Tibial nerve (tissue), 4 donors: ENCODE data around the gene MPZL3. TPM values are rescaled to one million over a fixed set of nuclear protein-coding genes. Genes with fewer than 3 reads are reported as not detected.

Experiments
- DNase-seq, 2 donors: peaks; one replicate each; pipeline ENCODE4 v3.0.0-alpha.2; 2019; ENCODE audit warnings: low spot score in 2 of 2
- H3K27ac ChIP-seq, 4 donors: fragments of 200-600 bp; sonication (generic) in 3 of 4; one replicate each; pipeline ENCODE4 v1.5.1; 2017 to 2019; ENCODE audit warnings: mild to moderate bottlenecking in 1 of 4
- H3K27me3 ChIP-seq, 2 donors: fragments of 200-600 bp; sonication (generic) in 1 of 2; one replicate each; pipeline versions ENCODE4 v1.5.1 to v1.6.0; 2017 to 2019
- H3K36me3 ChIP-seq, 3 donors: fragments of 200-600 bp; sonication (generic); one replicate each; pipeline ENCODE4 v1.5.1; 2018 to 2019
- H3K4me1 ChIP-seq, 4 donors: fragments of 200-600 bp; sonication (generic) in 3 of 4; one replicate each; pipeline ENCODE4 v1.5.1; 2017 to 2019
- H3K4me3 ChIP-seq, 4 donors: fragments of 200-600 bp; sonication (generic) in 3 of 4; one replicate each; pipeline ENCODE4 v1.5.1; 2017 to 2019; ENCODE audit warnings: mild to moderate bottlenecking in 1 of 4, moderate library complexity in 1 of 4
- H3K9me3 ChIP-seq, 4 donors: fragments of 200-600 bp; sonication (generic) in 3 of 4; one replicate each; pipeline ENCODE4 v1.5.1; 2017 to 2019
- CTCF ChIP-seq, 5 experiments: fragments of 200-600 bp in 3 of 5; fragments of 450-650 bp in 2 of 5; sonication (generic) in 3 of 5; IDR thresholded peaks; one replicate each; pipeline ENCODE4 v1.5.1; 2016 to 2019; ENCODE audit warnings: antibody characterized with exemption in 5 of 5, mild to moderate bottlenecking in 3 of 5, moderate library complexity in 2 of 5
- EP300 ChIP-seq, 2 donors: sonication (generic); formaldehyde crosslinking; IDR thresholded peaks; one replicate each; pipeline ENCODE4 v1.6.1; 2017; ENCODE audit warnings: antibody characterized with exemption in 2 of 2, mild to moderate bottlenecking in 1 of 2
- POLR2A ChIP-seq, 2 donors: fragments of 450-650 bp; IDR thresholded peaks; one replicate each; pipeline ENCODE4 v1.6.1; 2017; ENCODE audit warnings: antibody characterized with exemption in 2 of 2, mild to moderate bottlenecking in 2 of 2, moderate library complexity in 2 of 2
- WGBS, 2 donors: methylation state at CpG; one replicate each; pipeline ENCODE4 v1.1.5; 2018; 5-methylcytosine and 5-hydroxymethylcytosine counted together
- total RNA-seq, 4 donors: library from RNA; depleted of rRNA; stranded (reverse); fragments of >200 nt; gene quantifications; one replicate each; pipeline ENCODE4 v1.1.0, GENCODE V29; 2016

MPZL3 gene
- 1 to 10 TPM in 3 of 4 donors, under 1 TPM in 1; 0.87 to 3.1 (median 1.9) TPM for total RNA-seq

- 3 to 5% methylated on average over 33 of the region's 33 CpGs for WGBS, 2 donors
- H3K9me3 ChIP-seq, result no peaks in the 10 kb centered on the region
- TF ChIP-seq CTCF (IDR thresholded peaks at IDR 0.05), result no peak
- TF ChIP-seq POLR2A (IDR thresholded peaks at IDR 0.05), result no peak
- TF ChIP-seq EP300 (IDR thresholded peaks at IDR 0.05), result peak in 1 of 2 donors; percentile 62
- no peaks in the 10 kb centered on the region for H3K36me3 ChIP-seq
- peak within 1 kb of the TSS in 3 of 4 donors; percentile 65 to 81 (median 68) for H3K27ac ChIP-seq
- H3K4me1 ChIP-seq, result peaks cover 0 to 15% (median 3%) of the 10 kb centered on the region in 4 donors
- DNase-seq, result peak in 1 of 2 donors; percentile 72
- peak within 1 kb of the TSS; percentile 53 to 72 (median 58) for H3K4me3 ChIP-seq
- H3K27me3 ChIP-seq, result peaks cover 0 to 27% of the 10 kb centered on the region in 2 donors
These were observed at the start of gene MPZL3 for GRCh38 chr11:118251858-118252652. TSS of gene MPZL3 (minus strand) at chr11:118252365. CDS start at chr11:118252294, 71 bp downstream.

- Histone ChIP-seq H3K36me3 (no peaks in the 10 kb centered on the region), H3K4me1 (no peaks in the 10 kb centered on the region), H3K27ac (no peak overlapping the region), H3K4me3 (no peak overlapping the region), H3K9me3 (no peaks in the 10 kb centered on the region), H3K27me3 (no peaks in the 10 kb centered on the region)
- DNase-seq, result no peak
- TF ChIP-seq EP300 (IDR thresholded peaks at IDR 0.05), result no peak
- no peak for TF ChIP-seq CTCF (IDR thresholded peaks at IDR 0.05)
- no peak for TF ChIP-seq POLR2A (IDR thresholded peaks at IDR 0.05)
- 40 to 47% methylated on average over 8 of the region's 8 CpGs for WGBS, 2 donors
These were observed 49.5 kb upstream of the MPZL3 start for GRCh38 chr11:118301600-118302195.

GRCh38 chr11:118295815-118296454, 43.8 kb upstream of the MPZL3 start:
- Histone ChIP-seq H3K27me3 (no peaks in the 10 kb centered on the region), H3K4me3 (no peak overlapping the region), H3K4me1 (no peaks in the 10 kb centered on the region), H3K36me3 (no peaks in the 10 kb centered on the region), H3K9me3 (no peaks in the 10 kb centered on the region), H3K27ac (no peak overlapping the region)
- TF ChIP-seq CTCF (IDR thresholded peaks at IDR 0.05) (peak in 2 of 5 experiments; percentile 22 to 38), POLR2A (IDR thresholded peaks at IDR 0.05) (no peak), EP300 (IDR thresholded peaks at IDR 0.05) (no peak)
- WGBS, 2 donors, result 61 to 66% methylated on average over 3 of the region's 3 CpGs
- DNase-seq, result no peak

GRCh38 chr11:118295199-118295598, 43.0 kb upstream of the MPZL3 start:
- no peak for DNase-seq
- Histone ChIP-seq H3K9me3 (no peaks in the 10 kb centered on the region), H3K4me3 (no peak overlapping the region), H3K4me1 (no peaks in the 10 kb centered on the region), H3K27me3 (no peaks in the 10 kb centered on the region), H3K27ac (no peak overlapping the region), H3K36me3 (no peaks in the 10 kb centered on the region)
- WGBS, 2 donors, result 65 to 66% methylated on average over 5 of the region's 5 CpGs
- TF ChIP-seq CTCF (IDR thresholded peaks at IDR 0.05) (no peak), POLR2A (IDR thresholded peaks at IDR 0.05) (no peak), EP300 (IDR thresholded peaks at IDR 0.05) (no peak)

GRCh38 chr11:118294053-118294452, 41.9 kb upstream of the MPZL3 start:
- no peak overlapping the region for H3K27ac ChIP-seq
- H3K27me3 ChIP-seq, result no peaks in the 10 kb centered on the region
- no peaks in the 10 kb centered on the region for H3K36me3 ChIP-seq
- H3K9me3 ChIP-seq, result no peaks in the 10 kb centered on the region
- no peak for TF ChIP-seq POLR2A (IDR thresholded peaks at IDR 0.05)
- no peak for TF ChIP-seq CTCF (IDR thresholded peaks at IDR 0.05)
- TF ChIP-seq EP300 (IDR thresholded peaks at IDR 0.05), result no peak
- no peak overlapping the region for H3K4me3 ChIP-seq
- no peak for DNase-seq
- 92 to 95% methylated on average over 2 of the region's 2 CpGs for WGBS, 2 donors
- no peaks in the 10 kb centered on the region for H3K4me1 ChIP-seq
